Measurements from ENCODE around the gene ATXN10. TPM values are rescaled to one million over a fixed set of nuclear protein-coding genes. Genes with fewer than 3 reads are reported as not detected.

ATXN10 gene
- total RNA-seq, 4 donors from 2014 or later: 28.4 to 184 (median 66.3) TPM

DNA sequence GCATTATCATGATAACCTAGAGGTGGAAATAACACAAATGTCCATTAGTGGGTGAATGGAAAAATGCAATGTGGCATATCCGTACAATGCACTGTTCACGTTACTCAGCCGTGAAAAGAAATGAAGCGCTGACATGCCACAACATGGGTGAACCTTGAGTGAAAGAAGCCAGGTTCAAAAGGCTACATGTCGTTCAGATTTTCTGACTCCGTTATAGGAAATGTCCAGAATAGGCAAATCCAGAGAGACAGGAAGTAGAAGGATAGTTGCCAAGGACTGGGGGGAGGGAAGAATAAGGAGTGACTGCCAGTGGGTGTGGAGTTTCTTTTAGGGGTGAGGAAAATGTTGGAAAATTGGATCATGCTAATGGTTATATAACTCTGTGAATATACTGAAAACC, 133.8 kb downstream of the ATXN10 start:
- Histone ChIP-seq H3K36me3 (no peaks in the 10 kb centered on the region), H3K4me3 (no peak overlapping the region), H3K9me3 (no peaks in the 10 kb centered on the region), H3K27me3 (no peaks in the 10 kb centered on the region), H3K27ac (no peak overlapping the region), H3K4me1 (no peaks in the 10 kb centered on the region)
- no peak for DNase-seq
- TF ChIP-seq, protein P1, sequence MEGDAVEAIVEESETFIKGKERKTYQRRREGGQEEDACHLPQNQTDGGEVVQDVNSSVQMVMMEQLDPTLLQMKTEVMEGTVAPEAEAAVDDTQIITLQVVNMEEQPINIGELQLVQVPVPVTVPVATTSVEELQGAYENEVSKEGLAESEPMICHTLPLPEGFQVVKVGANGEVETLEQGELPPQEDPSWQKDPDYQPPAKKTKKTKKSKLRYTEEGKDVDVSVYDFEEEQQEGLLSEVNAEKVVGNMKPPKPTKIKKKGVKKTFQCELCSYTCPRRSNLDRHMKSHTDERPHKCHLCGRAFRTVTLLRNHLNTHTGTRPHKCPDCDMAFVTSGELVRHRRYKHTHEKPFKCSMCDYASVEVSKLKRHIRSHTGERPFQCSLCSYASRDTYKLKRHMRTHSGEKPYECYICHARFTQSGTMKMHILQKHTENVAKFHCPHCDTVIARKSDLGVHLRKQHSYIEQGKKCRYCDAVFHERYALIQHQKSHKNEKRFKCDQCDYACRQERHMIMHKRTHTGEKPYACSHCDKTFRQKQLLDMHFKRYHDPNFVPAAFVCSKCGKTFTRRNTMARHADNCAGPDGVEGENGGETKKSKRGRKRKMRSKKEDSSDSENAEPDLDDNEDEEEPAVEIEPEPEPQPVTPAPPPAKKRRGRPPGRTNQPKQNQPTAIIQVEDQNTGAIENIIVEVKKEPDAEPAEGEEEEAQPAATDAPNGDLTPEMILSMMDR (IDR thresholded peaks at IDR 0.05): no peak
- no peak for TF ChIP-seq POLR2A (IDR thresholded peaks at IDR 0.05)

DNA sequence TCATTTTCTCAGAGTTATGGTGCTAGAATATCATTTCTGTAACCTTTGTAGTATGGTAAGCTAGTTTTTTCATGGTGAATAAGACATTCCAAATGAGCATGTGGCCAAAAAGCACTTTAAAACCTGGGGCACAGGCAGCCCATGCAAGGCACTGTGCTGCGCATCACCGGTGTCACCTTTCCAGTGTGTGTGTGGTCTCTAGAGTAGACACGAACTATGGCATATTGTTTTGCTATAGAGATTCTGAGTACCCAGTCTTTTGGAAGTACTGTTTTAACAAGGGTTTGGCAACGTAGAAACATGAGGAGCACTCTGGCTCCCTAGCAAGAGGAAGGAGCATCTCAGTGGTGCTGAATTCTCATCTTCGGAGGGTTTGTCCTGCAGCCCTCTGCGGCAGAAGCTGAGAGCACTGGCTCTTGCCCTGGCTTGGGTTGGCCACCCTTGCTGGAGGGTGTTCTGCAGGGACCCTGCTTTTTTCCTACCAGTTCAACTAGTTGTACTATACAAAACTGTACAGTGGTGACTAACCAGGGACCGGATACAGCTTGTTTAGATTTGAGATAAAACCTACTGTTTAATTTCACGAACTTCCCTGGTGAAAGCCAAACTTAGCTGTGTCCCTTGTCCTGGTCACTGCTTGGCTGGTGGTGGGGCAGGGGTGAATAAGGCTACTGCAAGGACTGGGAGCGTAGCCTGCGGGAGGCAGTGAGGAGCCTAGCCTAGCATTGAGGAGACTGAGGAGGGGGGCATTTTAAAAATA, 135.7 kb downstream of the ATXN10 start:
- Histone ChIP-seq H3K36me3 (peaks cover 0 to 7% (median 0%) of the 10 kb centered on the region in 3 donors), H3K27ac (no peak overlapping the region), H3K4me3 (no peak overlapping the region), H3K9me3 (no peaks in the 10 kb centered on the region), H3K4me1 (no peaks in the 10 kb centered on the region), H3K27me3 (no peaks in the 10 kb centered on the region)
- TF ChIP-seq POLR2A (IDR thresholded peaks at IDR 0.05): no peak
- TF ChIP-seq, protein P1 (IDR thresholded peaks at IDR 0.05): no peak
- DNase-seq: no peak

DNA sequence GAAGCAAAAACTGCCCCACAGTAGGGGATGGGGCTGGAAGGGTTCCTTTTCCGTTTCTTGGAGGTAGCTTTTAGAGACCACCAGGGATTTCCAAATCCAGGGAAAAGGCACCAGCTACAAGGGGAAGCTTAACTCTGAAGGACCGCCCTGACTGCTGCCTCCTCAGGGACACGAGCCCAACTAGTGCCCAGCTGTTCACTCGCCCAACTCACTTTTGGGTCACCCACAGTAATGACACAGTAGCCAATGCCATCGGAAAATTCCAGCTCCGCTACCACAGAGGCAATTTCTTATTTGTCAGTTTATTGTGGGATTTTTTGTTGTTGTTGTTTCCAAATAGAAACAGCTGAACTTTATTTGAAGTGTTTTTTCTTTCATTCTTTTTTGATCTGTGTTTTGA, 141.3 kb downstream of the ATXN10 start:
- Histone ChIP-seq H3K36me3 (peaks cover 0 to 7% (median 0%) of the 10 kb centered on the region in 3 donors), H3K27me3 (no peaks in the 10 kb centered on the region), H3K9me3 (no peaks in the 10 kb centered on the region), H3K27ac (no peak overlapping the region), H3K4me3 (no peak overlapping the region), H3K4me1 (no peaks in the 10 kb centered on the region)
- DNase-seq: no peak
- TF ChIP-seq, protein P1 (IDR thresholded peaks at IDR 0.05): no peak
- no peak for TF ChIP-seq POLR2A (IDR thresholded peaks at IDR 0.05)

DNA sequence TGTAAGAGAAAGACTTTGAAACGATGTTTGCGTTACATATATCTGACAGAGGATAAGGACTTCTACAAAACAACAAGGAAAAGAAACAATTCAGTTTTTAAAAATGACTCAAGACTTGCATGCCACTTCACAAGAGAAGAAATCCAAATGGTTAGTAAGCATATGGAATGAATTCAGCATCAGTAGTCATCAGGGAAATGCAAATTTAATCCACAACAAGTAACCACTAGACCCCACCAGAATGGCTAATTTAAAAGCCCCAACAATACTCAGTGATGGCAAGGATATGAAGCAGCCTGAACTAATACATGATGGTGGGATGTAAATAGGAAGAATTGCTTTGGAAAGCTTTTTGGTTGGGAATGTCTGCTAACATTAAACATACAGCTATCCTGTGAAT, 142.6 kb downstream of the ATXN10 start:
- Histone ChIP-seq H3K27ac (no peak overlapping the region), H3K9me3 (no peaks in the 10 kb centered on the region), H3K4me3 (no peak overlapping the region), H3K36me3 (peaks cover 0 to 7% (median 0%) of the 10 kb centered on the region in 3 donors), H3K27me3 (no peaks in the 10 kb centered on the region), H3K4me1 (no peaks in the 10 kb centered on the region)
- TF ChIP-seq, protein P1 (IDR thresholded peaks at IDR 0.05): no peak
- no peak for TF ChIP-seq POLR2A (IDR thresholded peaks at IDR 0.05)
- no peak for DNase-seq

DNA sequence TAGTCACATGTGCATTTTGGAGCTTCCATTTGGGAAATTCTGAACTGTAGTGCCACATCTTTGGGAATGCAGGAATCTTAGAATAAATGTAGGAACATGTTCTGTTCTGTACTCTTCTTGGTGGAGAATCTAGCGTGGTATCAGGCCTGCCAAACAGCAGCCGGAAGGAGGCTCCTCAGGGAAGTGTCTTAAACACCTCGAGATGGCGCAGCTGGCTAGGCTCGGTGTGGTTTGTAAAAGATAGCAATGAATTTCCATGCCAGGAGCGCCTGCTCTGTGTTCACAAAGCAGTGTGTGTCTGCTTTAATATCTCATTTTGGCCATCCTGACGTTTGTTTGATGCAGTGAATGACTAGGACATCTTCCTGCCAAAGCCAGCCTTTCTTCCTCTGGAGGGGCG, 145.1 kb downstream of the ATXN10 start:
- TF ChIP-seq, protein P1 (IDR thresholded peaks at IDR 0.05): no peak
- TF ChIP-seq POLR2A (IDR thresholded peaks at IDR 0.05): no peak
- no peaks in the 10 kb centered on the region for H3K9me3 ChIP-seq
- peaks cover 0 to 3% (median 0%) of the 10 kb centered on the region in 3 donors for H3K36me3 ChIP-seq
- no peak overlapping the region for H3K4me3 ChIP-seq
- no peak for DNase-seq
- H3K27me3 ChIP-seq: no peaks in the 10 kb centered on the region
- H3K4me1 ChIP-seq: no peaks in the 10 kb centered on the region
- no peak overlapping the region for H3K27ac ChIP-seq
